IPS-18c (cell line): Measurements from ENCODE around the gene NFATC3.

ENCODE experiments used
- H3K4me3 ChIP-seq: 2 replicates; pipeline ENCODE4 v1.7.0; 2013; ENCODE audit warnings: low read depth, mild to moderate bottlenecking, low read length, moderate library complexity; ENCODE audit not compliant: insufficient read depth
- H3K9me3 ChIP-seq: one replicate; pipeline ENCODE4 v1.6.1; 2013; ENCODE audit warnings: mild to moderate bottlenecking, low read length, moderate library complexity; ENCODE audit not compliant: control insufficient read depth, insufficient read depth

NFATC3 gene

DNA sequence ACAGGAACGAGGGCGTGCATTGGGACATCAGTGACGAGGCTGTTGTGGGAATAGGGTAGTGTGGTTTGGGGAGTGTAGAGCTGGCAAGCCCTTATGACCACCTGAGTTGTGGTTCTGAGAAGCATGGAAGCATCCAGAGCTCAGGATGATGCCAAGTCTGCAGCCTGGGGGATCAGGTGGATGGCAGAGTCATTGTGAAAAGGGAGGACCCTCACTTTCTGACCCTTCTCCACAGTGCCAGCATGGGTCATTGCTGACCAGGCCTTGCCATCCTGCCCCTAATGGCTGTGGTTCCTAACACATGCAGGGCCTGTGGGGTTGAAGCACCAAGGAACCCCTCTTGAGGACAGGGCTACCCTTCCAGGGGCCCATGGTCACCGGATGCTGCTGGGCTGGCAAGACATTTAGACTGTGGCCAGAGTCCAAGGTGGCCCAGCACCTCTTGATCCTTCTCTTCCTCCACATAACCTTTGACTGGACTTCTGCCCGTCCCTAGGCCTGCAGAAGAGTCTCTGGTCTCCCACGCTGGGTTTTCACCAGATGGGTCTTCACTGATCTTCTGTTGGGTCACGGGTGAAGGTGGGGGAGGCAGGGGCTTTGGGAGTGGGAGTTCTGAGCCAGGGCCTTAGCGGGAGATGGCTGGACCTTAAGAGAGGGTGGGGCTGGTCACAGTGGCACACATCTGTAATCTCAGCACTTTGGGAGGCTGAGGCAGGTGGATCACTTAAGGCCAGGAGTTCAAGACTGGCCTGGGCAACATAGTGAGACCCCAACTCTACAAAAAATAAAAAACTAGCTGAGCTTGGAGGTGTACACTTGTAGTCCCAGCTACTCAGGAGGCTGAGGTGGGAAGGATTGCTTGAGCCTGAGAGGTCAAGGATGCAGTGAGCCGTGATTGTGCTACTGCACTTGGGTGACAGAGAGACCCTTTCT is 158.0 kb downstream of the NFATC3 start:
- H3K9me3 ChIP-seq, result peaks cover 4% of the 10 kb centered on the region
- no peak overlapping the region for H3K4me3 ChIP-seq

DNA sequence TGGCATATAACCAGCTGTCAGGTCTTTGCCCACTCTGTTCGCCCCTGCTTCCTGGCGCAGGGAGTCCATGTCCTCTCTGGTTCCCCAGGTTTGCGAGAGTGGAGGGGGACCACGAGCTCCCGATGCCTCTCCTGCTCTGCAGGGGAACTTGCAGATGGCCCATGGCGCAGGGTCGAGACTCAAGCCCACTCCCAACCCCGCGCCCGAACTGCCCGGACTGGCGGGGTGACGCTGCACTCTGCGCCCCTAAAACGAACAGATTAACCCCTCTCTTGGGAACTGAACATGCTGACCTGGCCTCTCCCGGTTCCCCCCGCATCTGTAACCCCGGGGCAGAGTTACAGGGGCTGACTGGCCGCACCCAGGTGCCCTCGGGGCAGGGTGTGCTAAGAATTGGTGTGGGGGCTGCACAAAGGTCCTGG is 159.3 kb downstream of the NFATC3 start:
- peak overlapping the region; percentile 97 for H3K4me3 ChIP-seq
- H3K9me3 ChIP-seq, result peaks cover 4% of the 10 kb centered on the region

GRCh38 chr16:68244903-68245853 is 160.0 kb downstream of the NFATC3 start, which contains the start of gene PLA2G15:
PLA2G15 (plus strand) TSS chr16:68245373; CDS start chr16:68245427, 54 bp downstream.
- peak within 1 kb of the TSS; percentile 97 for H3K4me3 ChIP-seq
- H3K9me3 ChIP-seq, result peaks cover 4% of the 10 kb centered on the region

DNA sequence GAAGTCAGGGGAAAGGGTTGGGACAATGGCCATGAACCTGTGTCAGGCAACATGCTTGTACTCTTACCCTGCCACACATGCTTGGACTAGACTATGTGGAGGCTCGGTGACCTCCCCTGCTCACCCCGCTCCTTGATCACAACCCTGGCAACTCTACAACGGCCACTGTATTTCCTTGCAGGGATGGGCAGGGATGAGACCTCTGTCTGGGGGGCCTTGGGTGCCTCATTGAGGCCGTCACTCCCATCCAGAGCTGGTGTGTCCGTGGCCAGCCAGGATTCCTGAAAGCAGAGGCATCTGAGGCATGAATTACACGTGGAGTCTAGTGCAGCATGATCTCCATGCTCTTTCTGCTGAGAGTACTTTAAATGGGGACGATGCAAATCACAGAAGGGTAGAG is 161.0 kb downstream of the NFATC3 start:
- peaks cover 4% of the 10 kb centered on the region for H3K9me3 ChIP-seq
- peak overlapping the region; percentile 97 for H3K4me3 ChIP-seq

DNA sequence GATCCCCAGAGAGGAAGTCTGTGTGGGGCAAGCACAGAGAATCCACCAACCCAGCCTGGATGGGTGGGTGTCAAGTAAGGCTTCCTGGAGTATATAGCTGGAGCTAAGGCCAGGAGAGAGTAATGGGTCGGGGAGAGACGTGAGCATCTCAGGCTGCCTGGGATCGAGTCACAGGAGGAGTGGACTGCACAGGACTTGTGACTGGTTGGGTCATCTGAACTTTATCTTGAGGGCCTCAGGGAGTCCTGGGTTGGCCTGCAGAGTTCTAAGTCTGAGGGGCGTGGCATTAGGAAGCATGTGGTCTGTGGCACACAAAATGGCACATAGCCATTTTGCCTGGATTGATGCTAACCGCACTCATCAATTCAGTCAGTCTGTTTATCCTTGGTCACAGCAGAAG is 161.5 kb downstream of the NFATC3 start:
- Histone ChIP-seq H3K4me3 (no peak overlapping the region), H3K9me3 (peaks cover 4% of the 10 kb centered on the region)

DNA sequence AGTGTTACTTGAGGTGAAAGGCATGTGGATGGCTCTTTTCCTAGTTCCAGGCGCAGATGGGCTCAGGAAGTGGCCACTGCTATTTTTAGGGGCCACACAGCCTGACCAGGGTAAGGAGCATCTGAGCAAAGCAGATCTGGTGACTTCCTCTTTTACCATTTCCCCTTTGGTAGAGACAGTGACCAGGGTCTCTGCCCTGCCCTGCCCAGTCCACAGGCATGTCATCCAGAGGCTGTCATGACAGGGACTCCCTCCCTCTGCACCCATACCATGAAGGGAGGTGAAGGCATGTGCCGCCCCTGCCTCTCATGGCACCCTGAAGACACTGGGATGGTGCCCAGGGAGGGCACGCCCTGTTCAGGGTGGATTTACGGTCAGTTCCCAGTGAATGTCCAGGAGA is 162.2 kb downstream of the NFATC3 start:
- no peak overlapping the region for H3K4me3 ChIP-seq
- H3K9me3 ChIP-seq, result peaks cover 4% of the 10 kb centered on the region

DNA sequence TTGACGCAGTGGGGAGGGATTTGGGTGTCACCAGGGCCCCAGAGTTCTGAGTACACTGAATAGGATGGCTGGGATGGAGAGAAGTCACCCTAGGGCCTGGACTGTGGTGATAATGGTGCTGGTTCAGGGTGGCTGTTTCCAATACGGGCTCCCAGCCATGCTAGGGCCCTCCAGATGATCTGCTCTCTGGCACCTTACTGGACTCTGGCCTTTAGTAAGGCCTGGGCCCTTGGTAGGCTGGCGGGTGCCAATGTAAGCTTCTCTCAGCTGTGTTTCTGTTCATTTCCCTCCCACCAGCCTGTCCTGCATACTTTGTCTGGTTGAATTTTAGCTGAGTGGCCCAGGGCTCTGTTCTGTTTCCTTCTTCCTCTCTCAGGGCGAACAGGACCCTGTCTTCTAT is 162.8 kb downstream of the NFATC3 start:
- H3K4me3 ChIP-seq, result no peak overlapping the region
- H3K9me3 ChIP-seq, result peaks cover 4% of the 10 kb centered on the region

DNA sequence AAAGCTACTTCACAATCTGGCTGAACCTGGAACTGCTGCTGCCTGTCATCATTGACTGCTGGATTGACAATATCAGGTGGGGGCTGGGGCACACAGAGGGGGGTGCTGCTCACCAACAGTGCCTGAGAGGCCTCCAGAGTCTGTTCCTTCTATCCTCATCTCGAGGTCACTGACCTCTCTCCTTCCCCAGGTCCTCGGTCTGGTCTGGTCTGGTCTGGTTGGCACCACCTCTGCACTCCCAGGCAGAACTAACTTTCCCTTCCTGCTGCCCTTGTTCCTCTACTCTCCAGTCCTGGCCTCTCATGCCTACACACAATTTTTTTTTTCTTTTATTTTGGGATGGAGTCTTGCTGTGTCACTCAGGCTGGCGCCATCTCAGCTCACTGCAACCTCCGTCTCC is 164.2 kb downstream of the NFATC3 start:
- Histone ChIP-seq H3K4me3 (no peak overlapping the region), H3K9me3 (peaks cover 4% of the 10 kb centered on the region)

DNA sequence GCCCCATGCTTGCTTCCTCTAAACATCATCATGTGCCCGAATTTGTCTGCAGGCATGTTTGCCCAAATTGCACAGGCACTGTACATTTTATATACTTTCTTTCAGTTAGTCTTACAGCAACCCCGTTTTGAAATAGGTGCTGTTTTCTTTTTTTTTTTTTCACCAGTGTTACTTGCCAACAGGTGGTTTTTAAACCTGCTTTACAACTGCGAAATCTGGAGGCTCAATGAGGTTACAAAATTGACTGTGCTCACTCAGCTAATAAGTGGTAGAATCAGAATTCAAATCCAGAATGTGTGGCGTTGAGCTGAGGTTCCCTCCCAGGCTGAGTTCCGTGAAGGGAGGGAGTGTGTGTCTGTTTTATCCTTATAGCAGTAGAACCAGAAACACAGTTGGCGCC is 165.8 kb downstream of the NFATC3 start:
- no peak overlapping the region for H3K4me3 ChIP-seq

GRCh38 chr16:68251832-68252231 is 166.7 kb downstream of the NFATC3 start:
- no peaks in the 10 kb centered on the region for H3K9me3 ChIP-seq
- H3K4me3 ChIP-seq, result no peak overlapping the region

More for the DNA sequence above, 165.8 kb downstream of the NFATC3 start:
- H3K9me3 ChIP-seq, result no peaks in the 10 kb centered on the region

- H3K9me3 ChIP-seq, result no peaks in the 10 kb centered on the region
- H3K4me3 ChIP-seq, result no peak overlapping the region
Observed at GRCh38 chr16:68252383-68252782, 167.2 kb downstream of the NFATC3 start.

DNA sequence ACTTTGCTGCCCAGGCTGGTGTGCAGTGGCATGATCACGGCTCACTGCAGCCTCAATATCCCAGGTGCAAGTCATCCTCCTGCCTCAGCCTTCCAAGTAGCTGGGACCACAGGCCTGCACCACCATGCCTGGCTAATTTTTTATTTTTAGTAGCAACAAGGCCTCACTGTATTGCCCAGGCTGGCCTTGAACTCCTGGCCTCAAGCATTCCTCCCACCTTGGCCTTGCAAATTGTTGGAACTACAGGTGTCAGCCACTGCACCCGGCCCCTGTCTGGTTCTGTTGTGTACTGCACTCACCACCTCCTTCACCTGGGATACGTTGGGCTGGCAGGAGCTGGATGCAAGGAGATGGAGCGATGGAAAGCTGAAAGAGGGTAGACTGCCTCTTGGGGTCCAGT is 168.6 kb downstream of the NFATC3 start:
- no peak overlapping the region for H3K4me3 ChIP-seq
- no peaks in the 10 kb centered on the region for H3K9me3 ChIP-seq

DNA sequence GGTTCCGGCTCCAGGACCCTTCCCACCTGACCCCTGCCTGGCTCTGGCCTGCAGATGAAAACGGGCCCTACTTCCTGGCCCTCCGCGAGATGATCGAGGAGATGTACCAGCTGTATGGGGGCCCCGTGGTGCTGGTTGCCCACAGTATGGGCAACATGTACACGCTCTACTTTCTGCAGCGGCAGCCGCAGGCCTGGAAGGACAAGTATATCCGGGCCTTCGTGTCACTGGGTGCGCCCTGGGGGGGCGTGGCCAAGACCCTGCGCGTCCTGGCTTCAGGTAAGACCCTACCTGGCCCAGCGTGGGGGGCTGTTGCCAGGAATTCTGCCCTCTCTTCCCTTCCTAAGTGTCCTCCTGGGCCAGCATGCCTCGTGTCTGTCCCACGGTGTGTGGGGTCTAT is 170.5 kb downstream of the NFATC3 start:
- Histone ChIP-seq H3K4me3 (no peak overlapping the region), H3K9me3 (peaks cover 2% of the 10 kb centered on the region)

GRCh38 chr16:68257251-68257905 is 172.2 kb downstream of the NFATC3 start:
- no peak overlapping the region for H3K4me3 ChIP-seq
- H3K9me3 ChIP-seq, result peaks cover 2% of the 10 kb centered on the region

- Histone ChIP-seq H3K9me3 (peaks cover 2% of the 10 kb centered on the region), H3K4me3 (no peak overlapping the region)
Observed at GRCh38 chr16:68257906-68258800, 173.0 kb downstream of the NFATC3 start.
